Measurements from ENCODE around the gene RETREG3. TPM values are rescaled to one million over a fixed set of nuclear protein-coding genes. Genes with fewer than 3 reads are reported as not detected.

The RETREG3 gene
- total and polyA plus RNA-seq, 9 of the 15 experiments (the other 6 are each of a cell fraction or from before 2014, with no cell fraction given) = 4.1 to 39.0 (median 16.9) TPM

DNA sequence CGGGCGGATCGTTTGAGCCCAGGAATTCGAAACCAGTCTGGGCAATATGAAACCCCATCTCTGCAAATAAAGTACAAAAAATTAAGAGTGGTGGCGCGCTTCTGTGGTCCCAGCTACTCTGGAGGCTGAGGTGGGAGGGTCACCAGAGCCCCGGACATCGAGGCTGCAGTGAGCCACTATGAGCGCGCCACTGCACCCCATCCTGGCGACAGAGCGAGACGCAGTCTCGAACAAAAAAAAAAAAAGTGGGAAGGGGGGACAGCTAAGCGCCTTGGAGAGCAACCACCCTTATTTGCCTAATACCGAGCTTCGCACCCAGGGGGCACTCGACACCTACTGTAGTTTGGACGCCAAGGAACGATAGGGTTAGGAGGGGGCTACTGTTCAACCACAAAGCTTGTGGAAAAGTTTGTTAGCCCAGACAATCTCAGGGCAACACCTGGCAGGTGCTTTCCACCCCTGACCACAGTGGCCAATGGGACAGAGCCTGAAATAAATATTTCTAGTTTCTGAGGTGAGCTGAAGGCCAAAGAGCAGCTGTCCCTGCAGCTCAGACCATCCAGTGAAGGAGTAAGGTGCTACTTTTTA lies 30.8 kb downstream of the RETREG3 start (continued):
- TF ChIP-seq DEAF1 (CRISPR knock-in tag; IDR thresholded peaks at IDR 0.05) (peak; percentile 52; the same call in 1 of the 2 replicates), SIRT6 (IDR thresholded peaks at IDR 0.05; ENCODE audit: low read depth, low read length) (no peak), SIN3B (IDR thresholded peaks at IDR 0.05; ENCODE audit: low read depth) (no peak), ZNF77 (CRISPR knock-in tag; IDR thresholded peaks at IDR 0.05) (no peak), HDAC8 (tag; IDR thresholded peaks at IDR 0.05) (no peak), ZNF57 (CRISPR knock-in tag; IDR thresholded peaks at IDR 0.05) (no peak), IRF1 (CRISPR knock-in tag; IDR thresholded peaks at IDR 0.05; ENCODE audit: borderline replicate concordance) (no peak)
- TF ChIP-seq, protein P1, sequence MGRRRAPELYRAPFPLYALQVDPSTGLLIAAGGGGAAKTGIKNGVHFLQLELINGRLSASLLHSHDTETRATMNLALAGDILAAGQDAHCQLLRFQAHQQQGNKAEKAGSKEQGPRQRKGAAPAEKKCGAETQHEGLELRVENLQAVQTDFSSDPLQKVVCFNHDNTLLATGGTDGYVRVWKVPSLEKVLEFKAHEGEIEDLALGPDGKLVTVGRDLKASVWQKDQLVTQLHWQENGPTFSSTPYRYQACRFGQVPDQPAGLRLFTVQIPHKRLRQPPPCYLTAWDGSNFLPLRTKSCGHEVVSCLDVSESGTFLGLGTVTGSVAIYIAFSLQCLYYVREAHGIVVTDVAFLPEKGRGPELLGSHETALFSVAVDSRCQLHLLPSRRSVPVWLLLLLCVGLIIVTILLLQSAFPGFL (CRISPR knock-in tag; IDR thresholded peaks at IDR 0.05) = no peak
- TF ChIP-seq, protein P2, sequence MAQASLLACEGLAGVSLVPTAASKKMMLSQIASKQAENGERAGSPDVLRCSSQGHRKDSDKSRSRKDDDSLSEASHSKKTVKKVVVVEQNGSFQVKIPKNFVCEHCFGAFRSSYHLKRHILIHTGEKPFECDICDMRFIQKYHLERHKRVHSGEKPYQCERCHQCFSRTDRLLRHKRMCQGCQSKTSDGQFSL (CRISPR knock-in tag; IDR thresholded peaks at IDR 0.05) = no peak
- TF ChIP-seq, protein P2 (tag; IDR thresholded peaks at IDR 0.05) = no peak
- TF ChIP-seq, protein P3, sequence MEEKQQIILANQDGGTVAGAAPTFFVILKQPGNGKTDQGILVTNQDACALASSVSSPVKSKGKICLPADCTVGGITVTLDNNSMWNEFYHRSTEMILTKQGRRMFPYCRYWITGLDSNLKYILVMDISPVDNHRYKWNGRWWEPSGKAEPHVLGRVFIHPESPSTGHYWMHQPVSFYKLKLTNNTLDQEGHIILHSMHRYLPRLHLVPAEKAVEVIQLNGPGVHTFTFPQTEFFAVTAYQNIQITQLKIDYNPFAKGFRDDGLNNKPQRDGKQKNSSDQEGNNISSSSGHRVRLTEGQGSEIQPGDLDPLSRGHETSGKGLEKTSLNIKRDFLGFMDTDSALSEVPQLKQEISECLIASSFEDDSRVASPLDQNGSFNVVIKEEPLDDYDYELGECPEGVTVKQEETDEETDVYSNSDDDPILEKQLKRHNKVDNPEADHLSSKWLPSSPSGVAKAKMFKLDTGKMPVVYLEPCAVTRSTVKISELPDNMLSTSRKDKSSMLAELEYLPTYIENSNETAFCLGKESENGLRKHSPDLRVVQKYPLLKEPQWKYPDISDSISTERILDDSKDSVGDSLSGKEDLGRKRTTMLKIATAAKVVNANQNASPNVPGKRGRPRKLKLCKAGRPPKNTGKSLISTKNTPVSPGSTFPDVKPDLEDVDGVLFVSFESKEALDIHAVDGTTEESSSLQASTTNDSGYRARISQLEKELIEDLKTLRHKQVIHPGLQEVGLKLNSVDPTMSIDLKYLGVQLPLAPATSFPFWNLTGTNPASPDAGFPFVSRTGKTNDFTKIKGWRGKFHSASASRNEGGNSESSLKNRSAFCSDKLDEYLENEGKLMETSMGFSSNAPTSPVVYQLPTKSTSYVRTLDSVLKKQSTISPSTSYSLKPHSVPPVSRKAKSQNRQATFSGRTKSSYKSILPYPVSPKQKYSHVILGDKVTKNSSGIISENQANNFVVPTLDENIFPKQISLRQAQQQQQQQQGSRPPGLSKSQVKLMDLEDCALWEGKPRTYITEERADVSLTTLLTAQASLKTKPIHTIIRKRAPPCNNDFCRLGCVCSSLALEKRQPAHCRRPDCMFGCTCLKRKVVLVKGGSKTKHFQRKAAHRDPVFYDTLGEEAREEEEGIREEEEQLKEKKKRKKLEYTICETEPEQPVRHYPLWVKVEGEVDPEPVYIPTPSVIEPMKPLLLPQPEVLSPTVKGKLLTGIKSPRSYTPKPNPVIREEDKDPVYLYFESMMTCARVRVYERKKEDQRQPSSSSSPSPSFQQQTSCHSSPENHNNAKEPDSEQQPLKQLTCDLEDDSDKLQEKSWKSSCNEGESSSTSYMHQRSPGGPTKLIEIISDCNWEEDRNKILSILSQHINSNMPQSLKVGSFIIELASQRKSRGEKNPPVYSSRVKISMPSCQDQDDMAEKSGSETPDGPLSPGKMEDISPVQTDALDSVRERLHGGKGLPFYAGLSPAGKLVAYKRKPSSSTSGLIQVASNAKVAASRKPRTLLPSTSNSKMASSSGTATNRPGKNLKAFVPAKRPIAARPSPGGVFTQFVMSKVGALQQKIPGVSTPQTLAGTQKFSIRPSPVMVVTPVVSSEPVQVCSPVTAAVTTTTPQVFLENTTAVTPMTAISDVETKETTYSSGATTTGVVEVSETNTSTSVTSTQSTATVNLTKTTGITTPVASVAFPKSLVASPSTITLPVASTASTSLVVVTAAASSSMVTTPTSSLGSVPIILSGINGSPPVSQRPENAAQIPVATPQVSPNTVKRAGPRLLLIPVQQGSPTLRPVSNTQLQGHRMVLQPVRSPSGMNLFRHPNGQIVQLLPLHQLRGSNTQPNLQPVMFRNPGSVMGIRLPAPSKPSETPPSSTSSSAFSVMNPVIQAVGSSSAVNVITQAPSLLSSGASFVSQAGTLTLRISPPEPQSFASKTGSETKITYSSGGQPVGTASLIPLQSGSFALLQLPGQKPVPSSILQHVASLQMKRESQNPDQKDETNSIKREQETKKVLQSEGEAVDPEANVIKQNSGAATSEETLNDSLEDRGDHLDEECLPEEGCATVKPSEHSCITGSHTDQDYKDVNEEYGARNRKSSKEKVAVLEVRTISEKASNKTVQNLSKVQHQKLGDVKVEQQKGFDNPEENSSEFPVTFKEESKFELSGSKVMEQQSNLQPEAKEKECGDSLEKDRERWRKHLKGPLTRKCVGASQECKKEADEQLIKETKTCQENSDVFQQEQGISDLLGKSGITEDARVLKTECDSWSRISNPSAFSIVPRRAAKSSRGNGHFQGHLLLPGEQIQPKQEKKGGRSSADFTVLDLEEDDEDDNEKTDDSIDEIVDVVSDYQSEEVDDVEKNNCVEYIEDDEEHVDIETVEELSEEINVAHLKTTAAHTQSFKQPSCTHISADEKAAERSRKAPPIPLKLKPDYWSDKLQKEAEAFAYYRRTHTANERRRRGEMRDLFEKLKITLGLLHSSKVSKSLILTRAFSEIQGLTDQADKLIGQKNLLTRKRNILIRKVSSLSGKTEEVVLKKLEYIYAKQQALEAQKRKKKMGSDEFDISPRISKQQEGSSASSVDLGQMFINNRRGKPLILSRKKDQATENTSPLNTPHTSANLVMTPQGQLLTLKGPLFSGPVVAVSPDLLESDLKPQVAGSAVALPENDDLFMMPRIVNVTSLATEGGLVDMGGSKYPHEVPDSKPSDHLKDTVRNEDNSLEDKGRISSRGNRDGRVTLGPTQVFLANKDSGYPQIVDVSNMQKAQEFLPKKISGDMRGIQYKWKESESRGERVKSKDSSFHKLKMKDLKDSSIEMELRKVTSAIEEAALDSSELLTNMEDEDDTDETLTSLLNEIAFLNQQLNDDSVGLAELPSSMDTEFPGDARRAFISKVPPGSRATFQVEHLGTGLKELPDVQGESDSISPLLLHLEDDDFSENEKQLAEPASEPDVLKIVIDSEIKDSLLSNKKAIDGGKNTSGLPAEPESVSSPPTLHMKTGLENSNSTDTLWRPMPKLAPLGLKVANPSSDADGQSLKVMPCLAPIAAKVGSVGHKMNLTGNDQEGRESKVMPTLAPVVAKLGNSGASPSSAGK (IDR thresholded peaks at IDR 0.05) = no peak
